ENCODE measurements around the gene RPS6KC1. TPM values are rescaled to one million over a fixed set of nuclear protein-coding genes. Genes with fewer than 3 reads are reported as not detected.

Gene RPS6KC1
- total and polyA plus RNA-seq, 2 of the 4 experiments (the other 2 are of a cell fraction), result 7.9 to 23.7 TPM

GRCh38 chr1:213135572-213135971 is 84.5 kb downstream of the RPS6KC1 start:
- no peak overlapping the region for H3K23ac ChIP-seq (ENCODE audit: low read depth, low read length)
- no peak overlapping the region for H3K4me3 ChIP-seq (ENCODE audit: insufficient read depth, low read depth, low read length)
- no peaks in the 10 kb centered on the region for H3K9me3 ChIP-seq (ENCODE audit: control insufficient read depth, insufficient read depth, low read length)
- no peak overlapping the region for H3K18ac ChIP-seq (ENCODE audit: low read depth, low read length)
- in situ Hi-C loops (cut with MboI; ENCODE audit: low sequenced_read_pairs) (no loop called here), dilution Hi-C loops (cut with HindIII; ENCODE audit: low sequenced_read_pairs, unreplicated experiment) (no loop called here), intact Hi-C loops (cut with micrococcal nuclease) (no loop called here)
- H3K4me1 ChIP-seq (ENCODE audit: control insufficient read depth, insufficient read depth, low read length), result no peaks in the 10 kb centered on the region; the same call in 1 of the 2 replicates
- no peak overlapping the region for H4K5ac ChIP-seq (ENCODE audit: low read depth, low read length)
- no peaks in the 10 kb centered on the region for H3K27me3 ChIP-seq (ENCODE audit: control insufficient read depth, insufficient read depth, low read length)
- BruUV-seq (replicated peaks), result no TSS peak
- no peak overlapping the region for H3K4me2 ChIP-seq (ENCODE audit: low read depth, low read length)
- no peak overlapping the region for H2BK20ac ChIP-seq (ENCODE audit: low read depth, low read length)
- CTCF ChIA-PET, result interaction anchor here (1.3 kb wide), 2 partner anchors 13 to 987 kb away, joined by 3 read pairs; no protein-coding TSS in a partner anchor
- H3K56ac ChIP-seq (ENCODE audit: extremely low read depth, insufficient read depth, low read length), result no peak overlapping the region
- peak; percentile 71 for ATAC-seq (ENCODE audit: low read depth)
- H2BK15ac ChIP-seq (ENCODE audit: low read depth, low read length), result no peak overlapping the region
- no peak overlapping the region for H3K14ac ChIP-seq (replicated peaks; ENCODE audit: low read depth, low read length)
- H3K9ac ChIP-seq (ENCODE audit: low read depth, low read length), result no peak overlapping the region
- H4K20me1 ChIP-seq (ENCODE audit: insufficient read depth, low read length), result no peaks in the 10 kb centered on the region
- H2BK120ac ChIP-seq (ENCODE audit: low read depth, low read length), result no peak overlapping the region
- H3K79me1 ChIP-seq (ENCODE audit: low read depth in 1 of 2, low read length in 2 of 2), result peaks cover 14 to 22% of the 10 kb centered on the region in 2 experiments
- no peak overlapping the region for H4K91ac ChIP-seq (ENCODE audit: insufficient read depth, low read depth, low read length)
- no peak overlapping the region for H3K4ac ChIP-seq (ENCODE audit: low read depth, low read length)
- POLR2A ChIA-PET (ENCODE audit: unreplicated experiment), result no interaction called here
- no peak overlapping the region for H3K27ac ChIP-seq (ENCODE audit: insufficient read depth, low read length)
- H2AFZ ChIP-seq (replicated peaks; ENCODE audit: low read length, poor library complexity), result no peak overlapping the region
- TF ChIP-seq MAFK (IDR thresholded peaks at IDR 0.05; ENCODE audit: low read depth, low read length), result 0 out of 2 replicates have a peak, but pooled peaks have one; percentile 11
- TF ChIP-seq MAZ (IDR thresholded peaks at IDR 0.05; ENCODE audit: borderline replicate concordance, low read depth, low read length), result no peak
- TF ChIP-seq CTCF (conservative IDR thresholded peaks at IDR 0.05; ENCODE audit: low read depth, low read length), result 0 out of 2 replicates have a peak, but pooled peaks have one; percentile 14
- no peak overlapping the region for H2BK5ac ChIP-seq (ENCODE audit: low read depth, low read length, poor library complexity, severe bottlenecking)
- peak; percentile 50 for DNase-seq
- H3K9me1 ChIP-seq (ENCODE audit: insufficient read depth, low read length), result no peaks in the 10 kb centered on the region
- H3K36me3 ChIP-seq (ENCODE audit: control insufficient read depth, insufficient read depth, low read length), result no peaks in the 10 kb centered on the region
- no peak overlapping the region for H4K8ac ChIP-seq (ENCODE audit: low read depth in 2 of 2, low read length in 2 of 2)
- no peak overlapping the region for H2AK9ac ChIP-seq (replicated peaks; ENCODE audit: low read depth, low read length, poor library complexity)
- H2AK5ac ChIP-seq (ENCODE audit: low read depth, low read length), result no peak overlapping the region
